Skeletal muscle tissue (tissue), 4 donors: ENCODE results near the gene CMIP. TPM values are rescaled to one million over a fixed set of nuclear protein-coding genes. Genes with fewer than 3 reads are reported as not detected.

ENCODE experiments used
- H3K27ac ChIP-seq: one replicate; pipeline ENCODE4 v1.7.0; 2013; ENCODE audit warnings: mild to moderate bottlenecking, low read depth, low read length, inconsistent platforms
- H3K27me3 ChIP-seq, 3 donors: one replicate each; pipeline ENCODE4 v1.7.0; 2013; ENCODE audit warnings: low read length in 3 of 3; ENCODE audit not compliant: control insufficient read depth in 3 of 3, insufficient read depth in 3 of 3
- H3K36me3 ChIP-seq, 3 donors: one replicate each; pipeline ENCODE4 v1.7.0; 2013; ENCODE audit warnings: low read length in 3 of 3; ENCODE audit not compliant: control insufficient read depth in 3 of 3, insufficient read depth in 3 of 3
- H3K4me1 ChIP-seq, 3 donors: one replicate each; pipeline ENCODE4 v1.7.0; 2013; ENCODE audit warnings: low read length in 3 of 3, mild to moderate bottlenecking in 3 of 3; ENCODE audit not compliant: control insufficient read depth in 3 of 3, insufficient read depth in 3 of 3
- H3K4me3 ChIP-seq, 3 donors: one replicate each; pipeline ENCODE4 v1.7.0; 2013; ENCODE audit warnings: low read length in 3 of 3
- H3K9ac ChIP-seq, 3 donors: one replicate each; pipeline ENCODE4 v1.7.0; 2013; ENCODE audit warnings: low read length in 3 of 3, mild to moderate bottlenecking in 3 of 3, moderate library complexity in 2 of 3, low read depth in 1 of 3
- H3K9me3 ChIP-seq, 3 donors: one replicate each; pipeline ENCODE4 v1.7.0; 2013; ENCODE audit warnings: low read length in 3 of 3; ENCODE audit not compliant: control insufficient read depth in 3 of 3
- total RNA-seq: library from RNA; depleted of rRNA; stranded (reverse); fragments of >200 nt; gene quantifications from one replicate; pipeline ENCODE4 v1.2.3, GENCODE V29; 2014
- donor health status: Osteomylitis.

The CMIP gene
- total RNA-seq, 1 donor from 2014 or later: 6.8 TPM

DNA sequence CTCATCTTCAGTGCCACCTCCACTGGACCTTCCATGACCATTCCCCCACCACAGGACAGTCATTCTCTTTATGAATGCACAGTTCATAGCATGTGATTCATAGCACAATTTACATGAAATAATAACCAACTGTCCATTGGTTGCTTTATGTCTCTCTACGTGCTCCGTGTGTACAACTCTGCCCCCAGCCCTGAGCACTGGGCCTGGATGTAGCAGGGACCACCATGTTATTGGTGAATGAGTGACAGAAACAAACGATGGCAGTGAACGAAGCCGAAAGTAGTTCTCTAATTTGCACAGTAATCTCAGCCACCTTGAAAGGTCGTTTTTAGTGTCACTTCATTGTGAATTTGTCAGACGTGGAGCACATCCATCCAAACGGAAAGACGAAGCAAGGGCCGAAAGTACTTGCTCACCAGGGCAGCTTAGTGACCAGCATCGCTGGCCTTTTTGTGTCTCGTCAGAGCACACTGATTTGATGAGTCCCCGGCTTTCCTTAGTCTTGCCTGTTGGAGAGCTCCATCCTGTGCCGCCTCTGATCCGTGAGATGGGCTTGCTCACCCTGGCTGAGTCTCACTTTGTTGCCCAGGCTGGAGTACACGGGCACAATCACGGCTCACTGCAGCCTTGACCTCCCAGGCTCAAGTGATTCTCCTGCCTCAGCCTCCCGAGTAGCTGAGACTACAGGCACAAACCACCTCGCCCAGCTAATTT lies 95.3 kb downstream of the CMIP start:
- H3K36me3 ChIP-seq: no peaks in the 10 kb centered on the region
- no peaks in the 10 kb centered on the region for H3K9me3 ChIP-seq
- no peak overlapping the region for H3K27ac ChIP-seq
- no peak overlapping the region for H3K4me3 ChIP-seq
- peaks cover 6 to 14% (median 13%) of the 10 kb centered on the region in 3 donors for H3K4me1 ChIP-seq
- H3K9ac ChIP-seq: no peak overlapping the region
- no peaks in the 10 kb centered on the region for H3K27me3 ChIP-seq

DNA sequence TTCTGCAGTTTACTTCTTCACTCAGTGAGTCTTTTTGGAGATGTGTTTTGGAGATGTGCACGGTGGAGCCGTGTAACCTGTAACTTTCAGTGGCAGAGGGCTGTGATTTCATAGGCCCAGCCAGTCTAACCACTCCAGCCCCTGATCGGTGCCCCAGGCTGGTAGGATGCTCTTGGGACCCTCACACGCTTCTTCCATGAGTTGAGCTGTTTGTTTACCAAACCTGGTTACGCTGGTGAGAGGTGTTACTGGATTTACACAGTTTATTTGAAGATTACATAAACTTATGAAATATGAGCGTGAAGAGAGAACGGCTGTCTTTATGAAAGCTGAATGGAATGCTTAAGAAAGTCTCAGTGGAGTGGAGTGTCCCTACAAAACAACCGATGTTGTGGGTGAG lies 96.7 kb downstream of the CMIP start:
- Histone ChIP-seq H3K9ac (no peak overlapping the region), H3K27ac (no peak overlapping the region), H3K4me1 (peaks cover 8 to 14% (median 14%) of the 10 kb centered on the region in 3 donors), H3K27me3 (no peaks in the 10 kb centered on the region), H3K9me3 (no peaks in the 10 kb centered on the region), H3K36me3 (no peaks in the 10 kb centered on the region), H3K4me3 (no peak overlapping the region)

GRCh38 chr16:81542609-81543570 lies 98.3 kb downstream of the CMIP start:
- no peaks in the 10 kb centered on the region for H3K27me3 ChIP-seq
- H3K9me3 ChIP-seq: no peaks in the 10 kb centered on the region
- H3K36me3 ChIP-seq: no peaks in the 10 kb centered on the region
- H3K4me3 ChIP-seq: no peak overlapping the region
- no peak overlapping the region for H3K9ac ChIP-seq
- peak overlapping the region; percentile 30 for H3K27ac ChIP-seq
- peaks cover 13 to 16% (median 14%) of the 10 kb centered on the region in 3 donors for H3K4me1 ChIP-seq

DNA sequence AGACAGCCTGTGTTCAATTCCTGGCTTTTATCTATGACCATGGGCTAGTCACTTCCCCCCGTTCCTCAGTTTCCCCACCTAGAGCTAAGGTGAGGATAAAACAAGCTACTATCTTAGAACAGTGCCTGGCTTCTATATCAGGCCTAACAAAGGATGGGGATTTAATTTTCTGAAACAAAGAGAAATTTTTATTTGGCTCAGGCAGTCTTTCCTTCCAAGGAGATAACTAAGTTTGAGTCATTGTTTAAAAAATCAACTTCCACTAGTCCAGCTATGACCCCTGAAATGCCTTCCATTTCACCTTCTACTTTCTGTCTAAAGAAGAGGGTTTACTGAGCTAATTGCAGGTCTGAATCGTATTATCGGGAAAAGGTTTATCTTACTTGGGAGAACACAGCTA lies 99.0 kb downstream of the CMIP start:
- peak overlapping the region; percentile 30 for H3K27ac ChIP-seq
- no peak overlapping the region for H3K9ac ChIP-seq
- H3K36me3 ChIP-seq: no peaks in the 10 kb centered on the region
- H3K4me1 ChIP-seq: peaks cover 14 to 16% (median 16%) of the 10 kb centered on the region in 3 donors
- no peaks in the 10 kb centered on the region for H3K27me3 ChIP-seq
- no peak overlapping the region for H3K4me3 ChIP-seq
- no peaks in the 10 kb centered on the region for H3K9me3 ChIP-seq

DNA sequence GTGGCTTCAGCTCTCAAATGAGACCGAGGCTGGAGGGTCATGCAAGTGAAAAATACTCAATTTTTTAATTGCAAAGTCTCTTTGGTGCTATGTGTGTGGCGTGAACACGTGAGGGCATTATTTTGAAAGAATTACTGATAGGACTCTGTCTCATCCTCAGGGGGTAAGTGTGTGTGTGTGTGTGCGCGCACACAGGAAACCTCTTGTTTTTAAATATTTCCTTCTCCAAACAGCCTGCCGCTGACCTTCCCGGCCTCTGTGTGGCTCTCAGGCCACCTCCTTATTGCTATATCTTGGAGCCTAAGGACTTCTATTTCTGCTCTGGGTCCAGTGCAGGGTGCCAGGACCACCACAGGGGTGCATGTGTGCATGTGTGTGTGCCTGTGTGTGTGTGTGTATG lies 99.7 kb downstream of the CMIP start:
- H3K4me3 ChIP-seq: no peak overlapping the region
- no peak overlapping the region for H3K9ac ChIP-seq
- no peak overlapping the region for H3K27ac ChIP-seq
- H3K9me3 ChIP-seq: no peaks in the 10 kb centered on the region
- peaks cover 12 to 19% (median 16%) of the 10 kb centered on the region in 3 donors for H3K4me1 ChIP-seq
- H3K27me3 ChIP-seq: no peaks in the 10 kb centered on the region
- no peaks in the 10 kb centered on the region for H3K36me3 ChIP-seq

DNA sequence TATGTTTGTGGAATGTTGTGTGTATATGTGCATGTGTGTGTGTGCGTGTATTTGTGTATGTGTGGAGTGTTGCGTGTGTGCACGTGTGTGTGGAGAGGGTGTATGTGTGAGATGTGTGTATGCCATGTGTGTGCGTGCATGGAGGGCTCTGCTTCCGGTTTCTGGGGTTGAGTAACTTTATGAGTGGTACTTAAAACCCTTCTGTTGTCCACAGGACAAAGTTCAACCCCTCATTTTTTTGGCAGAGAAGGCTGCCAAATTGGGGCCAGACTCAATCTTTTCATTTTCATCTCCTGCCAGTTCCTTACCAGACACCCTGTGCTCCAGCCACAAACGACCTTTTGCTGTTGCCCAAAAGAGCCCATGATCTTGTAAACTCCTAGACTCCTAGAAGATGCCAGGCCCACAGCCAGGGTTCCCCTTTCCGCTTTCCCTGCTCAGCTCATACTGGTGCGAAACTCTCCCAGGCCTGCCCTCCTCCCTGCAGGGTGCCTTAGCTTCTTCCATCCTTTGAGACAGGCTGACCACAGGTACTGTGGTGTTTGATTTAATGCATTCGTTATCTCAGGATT lies 100.2 kb downstream of the CMIP start:
- no peaks in the 10 kb centered on the region for H3K27me3 ChIP-seq
- H3K4me1 ChIP-seq: peaks cover 8 to 19% (median 16%) of the 10 kb centered on the region in 3 donors
- H3K9ac ChIP-seq: no peak overlapping the region
- H3K27ac ChIP-seq: no peak overlapping the region
- H3K9me3 ChIP-seq: no peaks in the 10 kb centered on the region
- no peak overlapping the region for H3K4me3 ChIP-seq
- no peaks in the 10 kb centered on the region for H3K36me3 ChIP-seq

DNA sequence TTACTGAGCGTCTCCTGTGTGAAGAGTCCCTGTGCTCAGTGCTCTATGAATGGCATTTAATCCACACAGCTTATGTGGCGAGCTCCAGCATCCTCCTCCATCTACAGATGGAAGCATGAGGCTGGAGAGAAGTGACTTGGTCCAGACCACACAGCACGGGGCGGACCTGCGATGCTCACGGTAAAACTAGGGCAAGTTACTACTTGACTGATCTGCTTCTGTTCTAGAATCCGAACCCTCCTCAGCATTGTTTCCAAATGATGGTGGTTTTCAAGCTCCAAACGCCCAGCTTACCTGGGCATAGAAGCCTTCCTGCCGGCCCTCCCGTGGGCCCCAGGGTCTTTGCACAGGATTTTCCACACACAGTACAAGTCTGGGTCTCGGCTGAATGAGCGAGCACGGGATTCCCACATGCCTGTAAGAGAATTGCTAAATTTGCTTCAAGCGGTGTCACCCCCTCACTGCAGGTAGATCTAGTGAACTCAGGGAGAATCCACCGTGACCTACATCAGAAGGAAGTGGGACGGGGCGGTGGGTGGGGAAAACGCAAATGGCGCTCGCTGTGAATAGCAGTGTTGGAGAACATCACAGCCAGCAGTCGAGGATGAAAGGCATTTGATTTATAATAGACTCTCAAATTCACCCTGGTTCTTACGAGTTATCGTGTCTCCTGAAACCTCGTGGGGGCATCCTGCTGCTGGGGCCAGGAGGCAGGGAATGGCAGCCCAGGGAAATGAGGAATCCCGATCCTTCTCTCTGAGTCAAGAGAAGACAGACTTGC lies 101.1 kb downstream of the CMIP start:
- peaks cover 8 to 19% (median 17%) of the 10 kb centered on the region in 3 donors for H3K4me1 ChIP-seq
- no peaks in the 10 kb centered on the region for H3K27me3 ChIP-seq
- H3K9ac ChIP-seq: no peak overlapping the region
- no peaks in the 10 kb centered on the region for H3K9me3 ChIP-seq
- H3K4me3 ChIP-seq: no peak overlapping the region
- no peak overlapping the region for H3K27ac ChIP-seq
- no peaks in the 10 kb centered on the region for H3K36me3 ChIP-seq

DNA sequence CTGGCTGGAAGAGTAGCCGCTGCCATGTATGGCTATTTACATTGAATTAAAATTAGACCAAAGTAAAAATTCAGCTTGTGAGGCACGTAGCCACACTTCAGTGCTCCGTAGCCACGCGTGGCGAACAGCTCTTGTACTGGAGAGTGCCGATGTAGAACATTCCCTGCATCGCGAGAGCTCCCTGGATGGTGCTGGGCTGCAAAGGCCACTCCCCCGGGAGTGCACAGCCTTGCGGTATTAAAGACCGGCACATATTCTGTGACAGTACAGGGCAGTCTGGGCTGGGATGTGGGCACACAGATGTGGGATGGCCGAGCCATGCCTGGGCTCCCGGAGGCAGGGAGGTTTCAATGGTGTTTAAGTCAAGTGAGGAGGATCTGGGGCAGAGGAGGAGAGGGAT lies 102.2 kb downstream of the CMIP start:
- H3K9me3 ChIP-seq: no peaks in the 10 kb centered on the region
- no peak overlapping the region for H3K4me3 ChIP-seq
- no peaks in the 10 kb centered on the region for H3K36me3 ChIP-seq
- no peak overlapping the region for H3K27ac ChIP-seq
- H3K27me3 ChIP-seq: no peaks in the 10 kb centered on the region
- H3K4me1 ChIP-seq: peaks cover 8 to 24% (median 23%) of the 10 kb centered on the region in 3 donors
- no peak overlapping the region for H3K9ac ChIP-seq

DNA sequence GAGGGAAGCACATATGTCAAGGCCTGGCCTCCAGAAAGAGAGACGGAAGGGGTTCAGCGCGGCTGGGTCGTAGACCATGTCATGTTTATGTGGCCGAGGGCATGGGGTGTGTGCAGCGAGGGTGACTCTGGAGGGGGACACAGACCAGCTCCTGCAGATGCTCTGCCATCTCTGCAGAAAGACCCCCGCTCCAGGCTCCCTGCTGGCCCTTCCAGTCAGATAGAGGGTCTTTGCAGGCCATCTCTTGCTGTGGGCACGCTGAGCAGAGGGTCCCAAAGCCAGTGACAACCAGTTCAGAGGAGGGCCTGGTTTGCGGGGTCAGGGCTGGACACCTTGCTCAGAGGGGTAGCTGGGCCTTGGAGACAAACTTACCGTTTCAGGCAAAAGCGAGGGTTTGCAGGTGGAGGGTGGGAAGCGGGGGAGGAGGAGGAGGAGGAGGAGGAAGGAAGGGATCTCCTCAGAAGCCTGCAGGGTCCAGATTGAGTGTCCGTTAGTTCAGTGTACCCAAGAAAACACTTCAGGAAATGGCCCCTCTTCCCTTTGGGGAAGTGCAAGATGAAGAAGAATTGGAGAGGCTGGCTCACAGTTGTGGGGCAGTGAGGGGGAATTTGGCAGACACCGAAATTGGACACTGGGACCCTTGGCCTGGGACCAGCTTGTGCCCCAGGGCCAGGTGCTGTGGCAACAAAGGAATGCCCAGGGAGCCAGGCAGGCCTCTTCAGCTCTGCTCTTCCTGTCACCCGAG lies 102.8 kb downstream of the CMIP start:
- peaks cover 0 to 2% (median 0%) of the 10 kb centered on the region in 3 donors for H3K9me3 ChIP-seq
- H3K4me1 ChIP-seq: peaks cover 11 to 28% (median 26%) of the 10 kb centered on the region in 3 donors
- no peaks in the 10 kb centered on the region for H3K36me3 ChIP-seq
- no peak overlapping the region for H3K4me3 ChIP-seq
- H3K9ac ChIP-seq: no peak overlapping the region
- no peaks in the 10 kb centered on the region for H3K27me3 ChIP-seq
- H3K27ac ChIP-seq: no peak overlapping the region
